IMR-90 (cell line): Measurements from ENCODE around the gene CARTPT. TPM values are rescaled to one million over a fixed set of nuclear protein-coding genes. Genes with fewer than 3 reads are reported as not detected.

Experiments
- ATAC-seq: fragments of 200-7000 bp; cut with Tn5 transposase; 2 replicates; pipeline ENCODE4 v1.9.1; 2020; ENCODE audit warnings: low read depth, mild to moderate bottlenecking, moderate library complexity
- BruUV-seq: library from RNA; stranded (reverse); fragments of 400-500 nt; replicated peaks from 2 replicates; lab custom pipeline; 2021; lab: Mats Ljungman, UMichigan
- CTCF ChIA-PET: fragments of 300-600 bp; formaldehyde crosslinking; extraction: SDS; loops from one replicate; lab custom pipeline; 2021; ENCODE audit warnings: antibody characterized with exemption; lab: Yijun Ruan, JAX
- POLR2A ChIA-PET: fragments of 300-600 bp; sonication (Branson Sonifier 250); formaldehyde crosslinking; loops from one replicate; lab custom pipeline; 2022; ENCODE audit warnings: antibody characterized with exemption; ENCODE audit not compliant: unreplicated experiment; lab: Charles Lee
- DNase-seq: peaks from one replicate; pipeline ENCODE4 v3.0.0; 2013
- H2AFZ ChIP-seq: replicated peaks from 2 replicates; pipeline ENCODE3; 2013; ENCODE audit warnings: low read length, mild to moderate bottlenecking; ENCODE audit not compliant: poor library complexity
- H2AK5ac ChIP-seq: 2 replicates; pipeline ENCODE4 v1.6.1; 2013; ENCODE audit warnings: low read depth, low read length, inconsistent platforms
- H2AK9ac ChIP-seq: replicated peaks from 2 replicates; pipeline ENCODE3; 2013; ENCODE audit warnings: mild to moderate bottlenecking, low read depth, low read length, moderate library complexity; ENCODE audit not compliant: poor library complexity
- H2BK120ac ChIP-seq: 2 replicates; pipeline ENCODE4 v1.6.1; 2013; ENCODE audit warnings: low read depth, low read length, inconsistent platforms
- H2BK15ac ChIP-seq: 3 replicates; pipeline ENCODE4 v1.6.1; 2013; ENCODE audit warnings: low read depth, low read length, inconsistent platforms
- H2BK20ac ChIP-seq: 2 replicates; pipeline ENCODE4 v1.6.1; 2013; ENCODE audit warnings: low read depth, mild to moderate bottlenecking, inconsistent platforms, low read length, moderate library complexity
- H2BK5ac ChIP-seq: 2 replicates; pipeline ENCODE4 v1.6.1; 2013; ENCODE audit warnings: mild to moderate bottlenecking, low read depth, low read length, inconsistent platforms; ENCODE audit not compliant: poor library complexity, severe bottlenecking
- H3K14ac ChIP-seq: replicated peaks from 2 replicates; pipeline ENCODE4 v1.6.1; 2013; ENCODE audit warnings: low read depth, low read length, inconsistent platforms
- H3K18ac ChIP-seq: 2 replicates; pipeline ENCODE4 v1.6.1; 2013; ENCODE audit warnings: low read depth, low read length, control low read depth
- H3K23ac ChIP-seq: 2 replicates; pipeline ENCODE4 v1.6.1; 2013; ENCODE audit warnings: low read depth, low read length, inconsistent platforms
- H3K27ac ChIP-seq: 2 replicates; pipeline ENCODE4 v1.5.1; 2013; ENCODE audit warnings: mild to moderate bottlenecking, control low read depth, low read length; ENCODE audit not compliant: insufficient read depth
- H3K27me3 ChIP-seq: 2 replicates; pipeline ENCODE4 v1.6.1; 2013; ENCODE audit warnings: low read length; ENCODE audit not compliant: control insufficient read depth, insufficient read depth
- H3K36me3 ChIP-seq: 2 replicates; pipeline ENCODE4 v1.6.1; 2013; ENCODE audit warnings: low read length, mixed read lengths; ENCODE audit not compliant: control insufficient read depth, insufficient read depth
- H3K4ac ChIP-seq: 2 replicates; pipeline ENCODE4 v1.6.1; 2013; ENCODE audit warnings: low read depth, low read length, inconsistent platforms
- H3K4me1 ChIP-seq: 2 replicates; pipeline ENCODE4 v1.6.1; 2013; ENCODE audit warnings: low read length, mixed read lengths; ENCODE audit not compliant: control insufficient read depth, insufficient read depth
- H3K4me2 ChIP-seq: 2 replicates; pipeline ENCODE4 v1.6.1; 2013; ENCODE audit warnings: low read depth, mild to moderate bottlenecking, control low read depth, low read length, moderate library complexity
- H3K4me3 ChIP-seq: 2 replicates; pipeline ENCODE4 v1.5.1; 2013; ENCODE audit warnings: low read depth, mild to moderate bottlenecking, control low read depth, low read length, moderate library complexity; ENCODE audit not compliant: insufficient read depth
- H3K56ac ChIP-seq: 2 replicates; pipeline ENCODE4 v1.6.1; 2013; ENCODE audit warnings: low read length, inconsistent platforms; ENCODE audit not compliant: insufficient read depth; ENCODE audit errors: extremely low read depth
- H3K79me1 ChIP-seq, 2 experiments: 2 replicates each; pipeline ENCODE4 v1.6.1; 2013; ENCODE audit warnings: low read length in 2 of 2, inconsistent platforms in 1 of 2, low read depth in 1 of 2
- H3K9ac ChIP-seq: 2 replicates; pipeline ENCODE4 v1.6.1; 2013; ENCODE audit warnings: low read depth, low read length, control low read depth
- H3K9me1 ChIP-seq: 2 replicates; pipeline ENCODE4 v1.6.1; 2013; ENCODE audit warnings: low read length, inconsistent platforms; ENCODE audit not compliant: insufficient read depth
- H3K9me3 ChIP-seq: 2 replicates; pipeline ENCODE4 v1.6.1; 2013; ENCODE audit warnings: low read length; ENCODE audit not compliant: control insufficient read depth, insufficient read depth
- H4K20me1 ChIP-seq: 2 replicates; pipeline ENCODE4 v1.6.1; 2013; ENCODE audit warnings: low read length, inconsistent platforms; ENCODE audit not compliant: insufficient read depth
- H4K5ac ChIP-seq: 2 replicates; pipeline ENCODE4 v1.6.1; 2013; ENCODE audit warnings: mild to moderate bottlenecking, low read depth, low read length, control low read depth
- H4K8ac ChIP-seq, 2 experiments: 2 replicates each; pipeline ENCODE4 v1.6.1; 2013; ENCODE audit warnings: low read depth in 2 of 2, low read length in 2 of 2, control low read depth in 1 of 2, inconsistent platforms in 1 of 2
- H4K91ac ChIP-seq: 2 replicates; pipeline ENCODE4 v1.6.1; 2013; ENCODE audit warnings: low read depth, low read length, inconsistent platforms; ENCODE audit not compliant: insufficient read depth
- MAFK ChIP-seq: IDR thresholded peaks from 2 replicates; pipeline ENCODE4 v1.6.1; 2012; ENCODE audit warnings: low read depth, low read length, improper control_type of control experiment
- NFE2L2 ChIP-seq: fragments of 150-350 bp; IDR thresholded peaks from 2 replicates; pipeline ENCODE4 v1.6.1; 2016; ENCODE audit warnings: low read depth, mild to moderate bottlenecking, low read length
- WGBS, 2 experiments: methylation state at CpG; one replicate each; pipeline versions ENCODE4 v1.1.5 to v1.1.7; 2013; ENCODE audit warnings: missing lambda C conversion rate in 2 of 2; ENCODE audit not compliant: insufficient read length in 1 of 2; ENCODE audit errors: extremely low coverage in 2 of 2; 5-methylcytosine and 5-hydroxymethylcytosine counted together
- dilution Hi-C: fragments of 300-500 bp; cut with HindIII; formaldehyde crosslinking; loops from one replicate; pipeline ENCODE4 v1.14.3; 2018; ENCODE audit warnings: low sequenced_read_pairs; ENCODE audit not compliant: unreplicated experiment
- in situ Hi-C: fragments of 300-500 bp; cut with MboI; formaldehyde crosslinking; loops from 3 replicates; pipeline ENCODE4 v1.14.3; 2019; ENCODE audit warnings: low sequenced_read_pairs, inconsistent platforms, mixed read lengths
- intact Hi-C: fragments of 100-400 bp; cut with micrococcal nuclease; formaldehyde crosslinking; loops from 2 replicates; pipeline ENCODE4 v1.10.0; 2022
- polyA plus RNA-seq, 3 experiments: library from polyadenylated mRNA; depleted of rRNA; stranded (reverse); fragments of >200 nt; gene quantifications; 2 replicates each; pipeline ENCODE4 v1.2.3, GENCODE V29; 2012; ENCODE audit warnings: low replicate concordance in 1 of 3
- total RNA-seq: library from RNA; depleted of rRNA; stranded (reverse); fragments of >200 nt; gene quantifications from 2 replicates; pipeline ENCODE4 v1.2.3, GENCODE V29; 2012

Gene CARTPT
- total and polyA plus RNA-seq, 2 of the 4 experiments (the other 2 are of a cell fraction), result not detected

DNA sequence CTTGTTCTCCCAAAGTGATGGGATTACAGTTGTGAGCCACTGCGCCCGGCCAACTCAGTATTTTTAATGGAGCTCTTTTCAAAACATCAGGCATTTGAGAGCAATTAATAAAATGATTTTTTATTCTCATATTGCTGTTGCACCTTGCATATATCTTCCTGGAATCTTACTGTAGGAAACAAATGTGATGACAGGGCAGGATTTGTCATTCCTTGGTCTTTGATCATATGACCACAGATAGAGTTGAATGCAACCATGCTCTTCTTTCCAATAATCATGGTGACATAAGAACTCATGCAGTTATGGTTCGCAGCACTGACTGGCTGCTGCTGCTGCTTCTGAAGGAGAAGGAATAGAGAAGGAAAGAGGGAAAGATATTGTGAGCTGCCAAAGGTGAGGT lies 28.1 kb downstream of the CARTPT start:
- BruUV-seq, result no TSS peak
- Histone ChIP-seq H4K20me1 (no peaks in the 10 kb centered on the region; the same call in 1 of the 2 replicates), H2BK120ac (no peak overlapping the region), H3K18ac (no peak overlapping the region), H4K8ac (no peak overlapping the region), H2AFZ (no peak overlapping the region), H3K27me3 (no peaks in the 10 kb centered on the region; the same call in none of the 2 replicates), H3K14ac (no peak overlapping the region), H2AK5ac (no peak overlapping the region), H3K36me3 (no peaks in the 10 kb centered on the region), H4K5ac (no peak overlapping the region), H4K91ac (no peak overlapping the region), H2AK9ac (no peak overlapping the region), H2BK15ac (no peak overlapping the region), H3K23ac (no peak overlapping the region), H3K4me1 (no peaks in the 10 kb centered on the region), H3K9me1 (no peaks in the 10 kb centered on the region), H3K4me2 (no peak overlapping the region), H3K9me3 (no peaks in the 10 kb centered on the region), H3K4ac (no peak overlapping the region), H3K79me1 (no peaks in the 10 kb centered on the region), H2BK5ac (no peak overlapping the region), H3K27ac (no peak overlapping the region), H2BK20ac (no peak overlapping the region), H3K56ac (no peak overlapping the region), H3K4me3 (no peak overlapping the region), H3K9ac (no peak overlapping the region)
- peak; percentile 46; the same call in 1 of the 2 replicates for TF ChIP-seq MAFK
- TF ChIP-seq NFE2L2, result no peak
- ATAC-seq (no peak), DNase-seq (no peak)
- no CpG with 5 or more reads among the region's 3 CpGs for WGBS, 2 experiments
- POLR2A ChIA-PET, result no interaction called here
- dilution Hi-C loops (no loop called here), intact Hi-C loops (no loop called here), in situ Hi-C loops (no loop called here)
- CTCF ChIA-PET, result no interaction called here
